ENCODE results near the gene GPSM3. TPM values are rescaled to one million over a fixed set of nuclear protein-coding genes. Genes with fewer than 3 reads are reported as not detected.
"Not testable (repeated sequence)": the region's sequence is repeated elsewhere in the genome, so short reads cannot be mapped to it uniquely, and the experiment has no call there.

GPSM3 gene
- total RNA-seq, 2 donors from 2014 or later, result 5.6 to 11.1 TPM

DNA sequence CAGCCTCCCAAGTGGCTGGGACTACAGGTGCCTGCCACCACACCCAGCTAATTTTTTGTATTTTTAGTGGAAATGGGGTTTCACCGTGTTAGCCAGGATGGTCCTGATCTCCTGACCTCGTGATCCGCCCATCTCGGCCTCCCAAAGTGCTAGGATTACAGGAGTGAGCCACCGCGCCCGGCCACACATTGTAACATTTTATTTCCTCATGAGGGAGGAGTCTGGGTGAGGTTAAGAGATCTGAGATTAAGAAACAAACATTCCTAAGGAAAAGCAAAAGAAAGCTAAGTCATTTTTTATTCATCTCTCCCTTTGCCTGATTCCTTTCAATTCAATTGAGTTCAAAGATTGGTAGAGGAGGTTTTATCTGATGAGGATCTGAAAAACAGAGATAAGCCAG, 48.2 kb downstream of the GPSM3 start:
- DNase-seq (peak; percentile 50 to 57), ATAC-seq (peak; percentile 86)
- intact Hi-C loops (cut with DNase I, micrococcal nuclease), result not testable (repeated sequence)

Small RNA genes lying within 50 kb of the gene (microRNA-seq; reads per million reads assigned to microRNA genes)
- gene MIR6721 (0.53 to 1.4 reads per million in 2 donors), gene MIR6833 (0 to 1.1 reads per million in 2 donors)

Other genes with a start within 250 kb of the GPSM3 start
- 10 to 100 TPM; 22.2 to 58.8 TPM for gene CFB, start 246.5 kb downstream of the GPSM3 start, total RNA-seq
- 10 to 100 TPM; 47.9 to 51.3 TPM for gene NELFE, start 233.7 kb downstream of the GPSM3 start, total RNA-seq
- gene SKIC2, start 233.5 kb downstream of the GPSM3 start, total RNA-seq, result 10 to 100 TPM; 55.4 to 70.8 TPM
- gene DXO, start 220.5 kb downstream of the GPSM3 start, total RNA-seq, result 10 to 100 TPM; 14.4 to 15.8 TPM
- gene C4A, start 210.6 kb downstream of the GPSM3 start, total RNA-seq, result 10 to 100 TPM in 1 of 2 donors, 1 to 10 TPM in 1; 4.1 to 40.0 TPM
- 10 to 100 TPM in 1 of 2 donors, 1 to 10 TPM in 1; 3.8 to 31.2 TPM for gene C4B, start 177.8 kb downstream of the GPSM3 start, total RNA-seq
- gene CYP21A2, start 154.2 kb downstream of the GPSM3 start, total RNA-seq, result under 1 TPM in 1 of 2 donors, not detected in 1; 0.15 TPM
- 10 to 100 TPM; 19.4 to 35.9 TPM for gene TNXB, start 83.3 kb downstream of the GPSM3 start, total RNA-seq
- 100 to 1,000 TPM in 1 of 2 donors, 10 to 100 TPM in 1; 83.7 to 111 TPM for gene ATF6B, start 64.4 kb downstream of the GPSM3 start, total RNA-seq
- gene FKBPL, start 62.4 kb downstream of the GPSM3 start, total RNA-seq, result 1 to 10 TPM; 4.6 to 4.9 TPM
- gene PRRT1, start 40.7 kb downstream of the GPSM3 start, total RNA-seq, result 1 to 10 TPM; 1.0 to 2.0 TPM
- 10 to 100 TPM; 18.8 to 19.9 TPM for gene PPT2, start 38.5 kb downstream of the GPSM3 start, total RNA-seq
- 10 to 100 TPM; 13.7 to 19.9 TPM for gene EGFL8, start 28.0 kb downstream of the GPSM3 start, total RNA-seq
- gene AGPAT1, start 16.6 kb downstream of the GPSM3 start, total RNA-seq, result 10 to 100 TPM; 44.4 to 55.0 TPM
- gene RNF5, start 14.2 kb downstream of the GPSM3 start, total RNA-seq, result 100 to 1,000 TPM in 1 of 2 donors, 10 to 100 TPM in 1; 87.2 to 104 TPM
- 1 to 10 TPM; 4.4 TPM for gene AGER, start 8.4 kb downstream of the GPSM3 start, total RNA-seq
- 10 to 100 TPM; 41.5 to 49.6 TPM for gene PBX2, start 2.4 kb downstream of the GPSM3 start, total RNA-seq
- gene NOTCH4, start 31.4 kb upstream of the GPSM3 start, total RNA-seq, result 1 to 10 TPM; 4.1 to 4.3 TPM
- not detected for gene TSBP1, start 179.3 kb upstream of the GPSM3 start, total RNA-seq
- gene BTNL2, start 214.5 kb upstream of the GPSM3 start, total RNA-seq, result not detected
- 100 to 1,000 TPM in 1 of 2 donors, 10 to 100 TPM in 1; 29.3 to 159 TPM for gene HLA-DRA, start 247.2 kb upstream of the GPSM3 start, total RNA-seq

Data from left colon (tissue), 2 donors.